RWPE2 (cell line): ENCODE results near the gene VARS1.
"Not testable (repeated sequence)": the region's sequence is repeated elsewhere in the genome, so short reads cannot be mapped to it uniquely, and the experiment has no call there.

Experiments
- ATAC-seq: fragments of 200-7000 bp; cut with Tn5 transposase; 3 replicates; pipeline ENCODE4 v1.9.1; 2021; ENCODE audit warnings: low read depth
- DNase-seq: peaks from one replicate; pipeline ENCODE4 v3.0.0-alpha.2; 2020; ENCODE audit warnings: low spot score
- H3K27ac ChIP-seq: fragments of 450-650 bp; 2 replicates; pipeline ENCODE4 v1.5.1; 2017; ENCODE audit warnings: mild to moderate bottlenecking; ENCODE audit not compliant: poor library complexity, severe bottlenecking
- H3K27me3 ChIP-seq: fragments of 250-450 bp; sonication (Bioruptor Pico); 2 replicates; pipeline ENCODE4 v1.5.1; 2021; ENCODE audit warnings: mild to moderate bottlenecking, moderate library complexity; ENCODE audit not compliant: insufficient read depth, poor library complexity, severe bottlenecking
- H3K36me3 ChIP-seq: fragments of 250-450 bp; sonication (Bioruptor Pico); 2 replicates; pipeline ENCODE4 v1.5.1; 2020; ENCODE audit warnings: low read depth, mild to moderate bottlenecking, moderate library complexity
- H3K4me1 ChIP-seq: fragments of 250-450 bp; sonication (Bioruptor Pico); 2 replicates; pipeline ENCODE4 v1.5.1; 2021; ENCODE audit warnings: mild to moderate bottlenecking, moderate library complexity; ENCODE audit not compliant: insufficient read depth, poor library complexity, severe bottlenecking
- H3K4me3 ChIP-seq: fragments of 250-450 bp; sonication (Bioruptor Pico); 2 replicates; pipeline ENCODE4 v1.5.1; 2021; ENCODE audit warnings: mild to moderate bottlenecking, moderate library complexity; ENCODE audit not compliant: severe bottlenecking
- H3K9me3 ChIP-seq: fragments of 250-450 bp; sonication (Bioruptor Pico); 2 replicates; pipeline ENCODE4 v1.5.1; 2021; ENCODE audit warnings: mild to moderate bottlenecking, moderate library complexity; ENCODE audit not compliant: severe bottlenecking
- TF ChIP-seq, protein P1 (sequence below): fragments of 450-650 bp; IDR thresholded peaks from one replicate; pipeline ENCODE4 v1.5.1; 2017; ENCODE audit warnings: mild to moderate bottlenecking, moderate library complexity; ENCODE audit not compliant: poor library complexity, severe bottlenecking

The VARS1 gene

GRCh38 chr6:31826793-31827285, 31.3 kb upstream of the VARS1 start:
- Histone ChIP-seq H3K4me1 (peaks cover 43% of the 10 kb centered on the region), H3K9me3 (no peaks in the 10 kb centered on the region), H3K36me3 (peaks cover 19% of the 10 kb centered on the region), H3K4me3 (peak overlapping the region; percentile 34), H3K27me3 (no peaks in the 10 kb centered on the region), H3K27ac (peak overlapping the region; percentile 92)
- ATAC-seq (peak; percentile 40), DNase-seq (peak; percentile 89)
- TF ChIP-seq, protein P1, sequence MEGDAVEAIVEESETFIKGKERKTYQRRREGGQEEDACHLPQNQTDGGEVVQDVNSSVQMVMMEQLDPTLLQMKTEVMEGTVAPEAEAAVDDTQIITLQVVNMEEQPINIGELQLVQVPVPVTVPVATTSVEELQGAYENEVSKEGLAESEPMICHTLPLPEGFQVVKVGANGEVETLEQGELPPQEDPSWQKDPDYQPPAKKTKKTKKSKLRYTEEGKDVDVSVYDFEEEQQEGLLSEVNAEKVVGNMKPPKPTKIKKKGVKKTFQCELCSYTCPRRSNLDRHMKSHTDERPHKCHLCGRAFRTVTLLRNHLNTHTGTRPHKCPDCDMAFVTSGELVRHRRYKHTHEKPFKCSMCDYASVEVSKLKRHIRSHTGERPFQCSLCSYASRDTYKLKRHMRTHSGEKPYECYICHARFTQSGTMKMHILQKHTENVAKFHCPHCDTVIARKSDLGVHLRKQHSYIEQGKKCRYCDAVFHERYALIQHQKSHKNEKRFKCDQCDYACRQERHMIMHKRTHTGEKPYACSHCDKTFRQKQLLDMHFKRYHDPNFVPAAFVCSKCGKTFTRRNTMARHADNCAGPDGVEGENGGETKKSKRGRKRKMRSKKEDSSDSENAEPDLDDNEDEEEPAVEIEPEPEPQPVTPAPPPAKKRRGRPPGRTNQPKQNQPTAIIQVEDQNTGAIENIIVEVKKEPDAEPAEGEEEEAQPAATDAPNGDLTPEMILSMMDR, result no peak

DNA sequence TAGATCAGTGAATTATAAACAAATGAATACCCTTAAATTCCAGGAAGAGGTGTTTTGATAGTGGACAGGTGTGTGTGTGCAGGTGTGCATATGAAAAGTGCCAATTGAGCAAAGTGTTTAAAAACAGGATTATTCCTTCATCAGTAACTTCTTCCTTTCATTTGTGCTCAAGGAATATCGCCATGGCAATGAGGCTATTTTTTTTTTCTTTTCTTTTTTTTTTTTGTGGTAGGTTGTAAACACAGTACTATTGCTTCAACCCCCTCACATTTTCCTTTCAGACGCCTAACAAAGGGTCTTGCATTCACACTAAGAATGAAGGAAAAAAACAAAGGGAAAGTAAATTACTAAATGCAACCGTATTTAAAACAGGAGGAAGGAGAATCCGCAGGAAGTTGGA, 30.0 kb upstream of the VARS1 start:
- peaks cover 41% of the 10 kb centered on the region for H3K4me1 ChIP-seq
- ATAC-seq (no peak), DNase-seq (no peak)
- H3K36me3 ChIP-seq, result peaks cover 7% of the 10 kb centered on the region
- TF ChIP-seq, protein P1, result no peak
- H3K4me3 ChIP-seq, result peak overlapping the region; percentile 3
- H3K9me3 ChIP-seq, result no peaks in the 10 kb centered on the region
- H3K27me3 ChIP-seq, result no peaks in the 10 kb centered on the region
- H3K27ac ChIP-seq, result peak overlapping the region; percentile 92

DNA sequence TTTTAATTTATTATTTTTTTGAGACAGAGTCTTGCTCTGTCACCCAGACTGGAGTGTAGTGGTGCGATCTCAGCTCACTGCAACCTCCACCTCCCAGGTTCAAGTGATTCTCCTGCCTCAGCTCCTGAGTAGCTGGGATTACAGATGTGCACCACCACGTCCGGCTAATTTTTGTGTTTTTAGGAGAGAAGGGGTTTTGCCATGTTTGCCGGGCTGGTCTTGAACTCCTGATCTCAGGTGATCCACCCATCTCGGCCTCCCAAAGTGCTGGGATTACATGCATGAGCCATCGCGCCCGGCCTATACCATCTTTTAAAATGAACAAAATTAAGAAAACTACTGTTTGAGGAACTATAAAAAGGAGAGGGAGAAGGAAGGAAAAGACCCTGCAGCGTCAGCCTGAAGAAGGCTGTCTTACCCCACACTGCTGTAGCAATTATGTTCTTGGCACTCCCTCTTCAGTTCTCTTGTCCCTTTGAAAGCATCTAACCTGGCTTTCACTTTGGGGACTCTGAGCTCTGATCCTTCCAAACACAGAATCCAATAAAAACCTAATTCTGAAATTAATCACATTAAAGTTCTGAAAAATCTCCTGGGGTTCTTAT, 28.1 kb upstream of the VARS1 start:
- ATAC-seq, H3K9me3 ChIP-seq, H3K27me3 ChIP-seq, DNase-seq, H3K4me3 ChIP-seq, H3K36me3 ChIP-seq: not testable (repeated sequence)
- H3K4me1 ChIP-seq, result peaks cover 49% of the 10 kb centered on the region
- H3K27ac ChIP-seq, result peak overlapping the region; percentile 92

DNA sequence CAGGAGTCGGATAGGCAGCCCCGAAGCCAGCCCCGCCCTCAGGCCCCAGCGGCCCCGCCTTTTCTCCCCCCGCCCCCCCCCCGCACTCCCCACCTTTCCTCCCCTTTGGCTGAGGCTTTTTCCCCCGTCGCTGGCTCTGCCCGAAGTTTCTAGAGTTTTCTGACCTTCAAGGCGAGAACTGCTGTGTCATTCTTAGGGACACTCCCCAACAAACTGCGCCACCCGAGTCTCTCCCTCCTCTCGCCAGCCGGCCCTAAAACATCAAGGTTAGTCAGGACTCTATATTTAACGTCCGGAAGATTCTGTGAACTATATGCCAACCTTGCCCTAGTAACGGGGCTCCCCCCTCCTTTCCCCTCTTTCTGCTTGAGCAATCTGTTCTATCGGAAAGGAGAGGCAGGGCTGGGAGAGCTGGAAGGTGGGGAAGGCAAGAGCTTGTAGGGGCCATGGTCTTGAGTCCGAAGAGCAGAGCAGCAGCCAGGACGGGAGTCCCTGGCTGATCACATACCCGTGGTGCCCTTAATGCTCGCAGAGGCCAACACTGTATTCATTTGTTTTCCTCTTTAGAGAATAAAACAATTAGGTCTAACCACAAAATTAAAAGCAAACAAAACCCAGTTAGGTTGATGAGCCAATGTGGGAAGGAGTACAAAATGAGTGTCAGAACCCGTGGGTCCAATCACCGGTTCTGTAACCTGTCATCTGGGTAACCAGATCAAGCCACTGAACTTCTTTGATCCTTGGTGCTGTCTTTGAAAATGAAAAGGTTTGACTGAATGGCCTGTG, 26.7 kb upstream of the VARS1 start:
- peaks cover 49% of the 10 kb centered on the region for H3K4me1 ChIP-seq
- peak; percentile 73 for DNase-seq
- peak; percentile 13 for ATAC-seq

DNA sequence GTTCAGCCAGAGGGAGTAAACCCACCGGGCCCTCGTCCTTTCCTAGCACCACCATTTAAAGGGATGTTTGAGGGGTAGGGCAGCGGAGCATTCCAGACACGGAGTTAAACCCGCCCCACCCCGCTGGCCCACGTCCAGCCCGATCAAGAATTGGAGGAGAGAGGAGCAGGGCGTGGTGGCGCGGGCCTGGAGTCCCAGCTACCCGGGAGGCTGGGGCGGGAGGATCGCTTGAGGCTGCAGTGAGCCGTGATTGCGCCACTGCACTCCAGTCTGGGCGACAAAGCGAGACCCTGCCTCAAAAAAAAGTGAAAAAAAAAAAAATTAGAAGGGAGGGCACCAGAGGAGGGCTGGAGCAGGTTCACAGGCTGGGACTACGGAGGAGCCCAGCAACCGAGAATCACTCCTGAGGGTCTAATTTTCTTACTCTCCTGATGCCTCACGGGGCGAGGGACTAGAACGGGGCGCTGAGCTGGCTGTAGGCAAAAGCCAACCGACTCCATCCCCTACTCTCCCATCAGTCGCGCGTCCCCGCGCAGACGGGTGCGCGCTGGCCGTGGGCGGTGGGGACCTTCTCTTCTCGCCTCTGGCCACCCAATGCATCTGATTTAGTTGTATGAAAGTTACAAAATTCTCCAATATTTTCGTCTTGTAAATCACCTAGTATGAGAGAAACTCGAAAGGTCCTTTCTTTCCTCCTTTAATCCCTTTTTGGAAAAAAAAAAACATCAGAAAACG, 25.9 kb upstream of the VARS1 start:
- Histone ChIP-seq H3K36me3 (peaks cover 6% of the 10 kb centered on the region; the same call in 1 of the 2 replicates), H3K27me3 (no peaks in the 10 kb centered on the region), H3K4me3 (peak overlapping the region; percentile 35), H3K9me3 (no peaks in the 10 kb centered on the region), H3K27ac (peak overlapping the region; percentile 92), H3K4me1 (peaks cover 49% of the 10 kb centered on the region)
- DNase-seq (peak; percentile 82), ATAC-seq (no peak; the same call in 2 of the 3 replicates)
- TF ChIP-seq, protein P1, result no peak

More for the DNA sequence above, 26.7 kb upstream of the VARS1 start:
- Histone ChIP-seq H3K27me3 (no peaks in the 10 kb centered on the region), H3K4me3 (peak overlapping the region; percentile 35), H3K36me3 (peaks cover 6% of the 10 kb centered on the region; the same call in 1 of the 2 replicates), H3K9me3 (no peaks in the 10 kb centered on the region), H3K27ac (peak overlapping the region; percentile 92)
- TF ChIP-seq, protein P1, result no peak

- H3K4me1 ChIP-seq, result peaks cover 39% of the 10 kb centered on the region
- H3K4me3 ChIP-seq, H3K27me3 ChIP-seq, H3K9me3 ChIP-seq, DNase-seq, ATAC-seq, H3K36me3 ChIP-seq: not testable (repeated sequence)
- H3K27ac ChIP-seq, result peak overlapping the region; percentile 92
Observed at GRCh38 chr6:31820399-31820798, 24.8 kb upstream of the VARS1 start.
